Myometrial cell (primary cell): Measurements from ENCODE around the gene HELQ. TPM values are rescaled to one million over a fixed set of nuclear protein-coding genes. Genes with fewer than 3 reads are reported as not detected.

ENCODE experiments used
- total RNA-seq: library from RNA; depleted of rRNA; stranded (reverse); fragments of >200 nt; gene quantifications from 2 replicates; pipeline ENCODE4 v1.2.3, GENCODE V29; 2015

The HELQ gene, protein sequence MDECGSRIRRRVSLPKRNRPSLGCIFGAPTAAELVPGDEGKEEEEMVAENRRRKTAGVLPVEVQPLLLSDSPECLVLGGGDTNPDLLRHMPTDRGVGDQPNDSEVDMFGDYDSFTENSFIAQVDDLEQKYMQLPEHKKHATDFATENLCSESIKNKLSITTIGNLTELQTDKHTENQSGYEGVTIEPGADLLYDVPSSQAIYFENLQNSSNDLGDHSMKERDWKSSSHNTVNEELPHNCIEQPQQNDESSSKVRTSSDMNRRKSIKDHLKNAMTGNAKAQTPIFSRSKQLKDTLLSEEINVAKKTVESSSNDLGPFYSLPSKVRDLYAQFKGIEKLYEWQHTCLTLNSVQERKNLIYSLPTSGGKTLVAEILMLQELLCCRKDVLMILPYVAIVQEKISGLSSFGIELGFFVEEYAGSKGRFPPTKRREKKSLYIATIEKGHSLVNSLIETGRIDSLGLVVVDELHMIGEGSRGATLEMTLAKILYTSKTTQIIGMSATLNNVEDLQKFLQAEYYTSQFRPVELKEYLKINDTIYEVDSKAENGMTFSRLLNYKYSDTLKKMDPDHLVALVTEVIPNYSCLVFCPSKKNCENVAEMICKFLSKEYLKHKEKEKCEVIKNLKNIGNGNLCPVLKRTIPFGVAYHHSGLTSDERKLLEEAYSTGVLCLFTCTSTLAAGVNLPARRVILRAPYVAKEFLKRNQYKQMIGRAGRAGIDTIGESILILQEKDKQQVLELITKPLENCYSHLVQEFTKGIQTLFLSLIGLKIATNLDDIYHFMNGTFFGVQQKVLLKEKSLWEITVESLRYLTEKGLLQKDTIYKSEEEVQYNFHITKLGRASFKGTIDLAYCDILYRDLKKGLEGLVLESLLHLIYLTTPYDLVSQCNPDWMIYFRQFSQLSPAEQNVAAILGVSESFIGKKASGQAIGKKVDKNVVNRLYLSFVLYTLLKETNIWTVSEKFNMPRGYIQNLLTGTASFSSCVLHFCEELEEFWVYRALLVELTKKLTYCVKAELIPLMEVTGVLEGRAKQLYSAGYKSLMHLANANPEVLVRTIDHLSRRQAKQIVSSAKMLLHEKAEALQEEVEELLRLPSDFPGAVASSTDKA
- total RNA-seq = 3.7 and 8.3 TPM in 2 replicates

DNA sequence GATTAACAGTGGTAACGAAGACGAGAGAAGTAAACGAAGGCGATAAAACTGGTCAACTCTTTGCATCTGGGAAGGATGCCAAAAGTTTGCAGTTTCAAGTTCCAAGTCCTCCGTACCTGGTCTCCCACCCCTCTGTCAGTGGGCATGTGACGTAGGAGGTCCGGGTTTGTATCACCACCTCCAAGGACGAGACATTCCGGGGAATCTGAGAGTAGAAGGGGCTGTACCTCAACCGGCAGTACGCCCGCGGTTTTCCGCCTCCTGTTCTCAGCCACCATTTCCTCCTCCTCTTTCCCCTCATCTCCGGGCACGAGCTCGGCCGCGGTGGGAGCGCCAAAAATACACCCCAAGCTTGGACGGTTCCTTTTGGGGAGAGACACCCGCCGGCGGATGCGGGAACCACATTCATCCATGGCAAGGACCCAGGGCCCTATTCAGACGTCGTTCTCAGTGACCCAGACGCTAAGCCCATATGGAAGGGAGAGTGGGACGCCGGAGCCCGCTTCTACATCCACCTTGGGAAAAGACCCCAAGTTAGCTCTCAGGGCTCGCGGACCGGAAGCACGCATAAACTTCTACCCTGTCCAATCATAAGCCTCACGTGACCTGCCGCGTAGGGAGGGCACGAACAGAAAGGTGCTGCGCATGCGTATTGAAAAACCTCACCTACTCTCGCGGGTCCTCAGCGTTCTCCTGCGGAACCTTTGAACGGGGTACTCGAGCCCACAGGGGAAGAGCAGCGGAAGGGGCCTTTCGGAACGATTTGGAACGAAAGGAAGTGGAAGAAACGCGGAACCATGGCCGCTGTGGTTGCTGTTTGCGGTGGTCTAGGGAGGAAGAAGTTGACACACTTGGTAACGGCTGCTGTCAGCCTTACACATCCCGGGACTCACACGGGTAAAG, at the start of gene HELQ, which contains the start of gene MRPS18C:
Gene HELQ (minus strand): TSS at position 543 of the 903 bp plus-strand sequence. CDS start 130 bp downstream, at position 413.
Gene MRPS18C (plus strand): TSS at position 778 of the 903 bp plus-strand sequence. CDS start 20 bp downstream, at position 798.

DNA sequence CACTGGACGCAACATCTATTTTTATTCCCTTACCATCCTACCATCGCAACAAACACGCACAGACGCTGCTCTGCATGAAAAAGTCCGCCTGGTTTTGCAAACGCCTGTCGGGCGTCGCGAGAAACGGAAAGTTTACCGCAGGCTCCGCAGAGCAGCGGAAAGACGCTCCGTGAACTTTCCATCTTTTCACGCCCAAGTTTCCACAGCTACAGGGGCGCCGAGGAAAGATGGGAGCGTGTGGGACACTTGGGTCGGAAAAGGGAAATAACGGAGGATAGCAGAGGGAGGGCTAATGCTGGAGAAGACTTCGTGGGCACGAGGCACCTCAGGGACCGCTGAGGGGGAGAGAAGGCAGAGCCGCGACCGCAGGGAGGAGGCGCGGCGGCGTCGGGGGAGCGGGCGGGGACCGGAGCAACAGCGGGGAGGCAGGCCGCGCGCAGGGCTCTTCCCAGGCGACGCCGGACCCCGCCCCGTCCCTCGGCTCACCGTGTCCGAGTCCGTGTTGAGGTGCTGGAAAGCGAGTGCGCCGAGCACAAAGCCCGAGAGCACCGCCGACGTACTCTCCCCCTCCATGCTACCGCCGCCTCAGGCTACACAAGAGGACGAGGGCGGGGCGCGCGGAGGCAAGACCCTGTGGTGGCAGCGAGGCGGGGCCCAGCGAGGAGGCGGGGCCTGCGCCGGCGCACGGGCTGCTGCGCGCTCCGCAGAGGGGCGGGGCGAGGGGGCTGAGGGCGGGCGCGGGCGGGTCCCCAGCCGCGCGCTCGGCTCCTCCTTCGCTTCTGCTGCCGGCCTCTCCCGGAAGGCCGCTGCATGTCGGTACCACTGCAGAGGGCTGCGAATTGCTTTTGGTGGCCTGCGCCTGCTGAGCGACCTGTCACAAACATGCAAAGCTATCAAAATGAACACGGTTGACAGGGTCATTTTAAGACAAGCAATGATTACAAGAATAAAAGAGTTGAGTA, 29.2 kb upstream of the HELQ start, which contains the start of gene ABRAXAS1:
Gene ABRAXAS1 (minus strand): TSS at position 601 of the 962 bp plus-strand sequence. CDS start 28 bp downstream, at position 573.

Other genes starting within 250 kb of the HELQ start
- gene COQ2, start 171.0 kb downstream of the HELQ start, total RNA-seq = 34.3 and 34.7 TPM in 2 replicates
- under 0.01 and 1.4 TPM in 2 replicates for gene HPSE, start 121.0 kb downstream of the HELQ start, total RNA-seq
- 19.9 and 21.8 TPM in 2 replicates for gene MRPS18C, start 235 bp upstream of the HELQ start, total RNA-seq
- 10.7 and 12.9 TPM in 2 replicates for gene ABRAXAS1, start 29.3 kb upstream of the HELQ start, total RNA-seq
- gene GPAT3, start 80.3 kb upstream of the HELQ start, total RNA-seq = 4.0 and 5.7 TPM in 2 replicates